Naive thymus-derived CD4-positive, alpha-beta T cell (primary cell): ENCODE measurements around the gene NACC1. TPM values are rescaled to one million over a fixed set of nuclear protein-coding genes. Genes with fewer than 3 reads are reported as not detected.

Experiments used
- ATAC-seq: fragments of 150-1000 bp; cut with Tn5 transposase; 2 replicates; pipeline ENCODE4 v1.10.0; 2021; ENCODE audit warnings: mild to moderate bottlenecking, moderate library complexity
- CTCF ChIA-PET: fragments of 350-600 bp; sonication (Branson Sonifier 250); formaldehyde crosslinking; loops from one replicate; lab custom pipeline; 2021; ENCODE audit warnings: antibody characterized with exemption; lab: Charles Lee
- POLR2A ChIA-PET: fragments of 350-600 bp; sonication (Branson Sonifier 250); formaldehyde crosslinking; loops from one replicate; lab custom pipeline; 2021; ENCODE audit warnings: antibody characterized with exemption, inconsistent platforms; lab: Charles Lee
- DNase-seq, 9 donors: peaks; one replicate each; pipeline versions ENCODE4 v3.0.0 to v3.0.0-alpha.2; 2020 to 2022; ENCODE audit warnings: mixed read lengths in 1 of 9
- H3K27ac ChIP-seq: one replicate; pipeline ENCODE4 v1.7.0; 2013; ENCODE audit warnings: mild to moderate bottlenecking, low read depth, low read length, moderate library complexity
- H3K27me3 ChIP-seq, 2 donors: one replicate each; pipeline ENCODE4 v1.7.0; 2013; ENCODE audit warnings: low read length in 2 of 2, mild to moderate bottlenecking in 2 of 2, moderate library complexity in 2 of 2; ENCODE audit not compliant: control insufficient read depth in 2 of 2, insufficient read depth in 2 of 2
- H3K36me3 ChIP-seq, 3 experiments: 1 replicate in 2 of 3; 2 replicates in 1 of 3; pipeline ENCODE4 v1.7.0; 2013; ENCODE audit warnings: low read length in 3 of 3, mild to moderate bottlenecking in 3 of 3, moderate library complexity in 1 of 3; ENCODE audit not compliant: insufficient read depth in 3 of 3, control insufficient read depth in 2 of 3
- H3K4me1 ChIP-seq, 2 donors: one replicate each; pipeline ENCODE4 v1.7.0; 2013; ENCODE audit warnings: low read length in 2 of 2, mild to moderate bottlenecking in 2 of 2, moderate library complexity in 1 of 2; ENCODE audit not compliant: control insufficient read depth in 2 of 2, insufficient read depth in 2 of 2
- H3K4me3 ChIP-seq: 2 replicates; pipeline ENCODE4 v1.7.0; 2013; ENCODE audit warnings: mild to moderate bottlenecking, low read length
- H3K9me3 ChIP-seq, 3 experiments: 1 replicate in 2 of 3; 2 replicates in 1 of 3; pipeline ENCODE4 v1.7.0; 2013; ENCODE audit warnings: low read length in 3 of 3; ENCODE audit not compliant: control insufficient read depth in 2 of 3
- H3K27ac Mint-ChIP-seq, 9 donors: one replicate each; pipeline ENCODE4 v1.8.0; 2020 to 2022; ENCODE audit warnings: mixed read lengths in 9 of 9, mild to moderate bottlenecking in 8 of 9, moderate library complexity in 5 of 9, inconsistent platforms in 2 of 9
- H3K27me3 Mint-ChIP-seq, 5 donors: one replicate each; pipeline ENCODE4 v1.8.0; 2021 to 2022; ENCODE audit warnings: mixed read lengths in 5 of 5, mild to moderate bottlenecking in 1 of 5
- H3K36me3 Mint-ChIP-seq, 5 donors: one replicate each; pipeline ENCODE4 v1.8.0; 2020 to 2022; ENCODE audit warnings: mixed read lengths in 5 of 5, mild to moderate bottlenecking in 3 of 5, inconsistent platforms in 1 of 5
- H3K4me1 Mint-ChIP-seq, 7 donors: one replicate each; pipeline ENCODE4 v1.8.0; 2020 to 2022; ENCODE audit warnings: mixed read lengths in 7 of 7, mild to moderate bottlenecking in 3 of 7, inconsistent platforms in 1 of 7
- H3K4me3 Mint-ChIP-seq, 10 donors: one replicate each; pipeline ENCODE4 v1.8.0; 2020 to 2022; ENCODE audit warnings: mild to moderate bottlenecking in 10 of 10, mixed read lengths in 10 of 10, moderate library complexity in 6 of 10, inconsistent platforms in 2 of 10
- H3K9me3 Mint-ChIP-seq, 11 donors: one replicate each; pipeline ENCODE4 v1.8.0; 2020 to 2022; ENCODE audit warnings: mixed read lengths in 11 of 11, mild to moderate bottlenecking in 4 of 11, inconsistent platforms in 1 of 11, moderate library complexity in 1 of 11
- intact Hi-C, 2 donors: fragments of 100-400 bp; cut with micrococcal nuclease; formaldehyde crosslinking; loops; one replicate each; pipeline ENCODE4 v1.15.1; 2023
- polyA plus RNA-seq, 2 donors: library from polyadenylated mRNA; unstranded; fragments of 300-500 nt; fragmentation: Illumina TruSeq; gene quantifications; one replicate each; pipeline ENCODE4 v1.2.3, GENCODE V29; 2021
- total RNA-seq, 6 experiments: library from RNA in 5 of 6; stranded (reverse) in 5 of 6; gene quantifications; 1 replicate in 5 of 6; 2 replicates in 1 of 6; pipeline ENCODE4 v1.2.3 and lab custom pipeline; 2021 to 2026

NACC1 gene
- total and polyA plus RNA-seq, 7 experiments from 2014 or later = 1.7 to 72.7 (median 20.7) TPM

DNA sequence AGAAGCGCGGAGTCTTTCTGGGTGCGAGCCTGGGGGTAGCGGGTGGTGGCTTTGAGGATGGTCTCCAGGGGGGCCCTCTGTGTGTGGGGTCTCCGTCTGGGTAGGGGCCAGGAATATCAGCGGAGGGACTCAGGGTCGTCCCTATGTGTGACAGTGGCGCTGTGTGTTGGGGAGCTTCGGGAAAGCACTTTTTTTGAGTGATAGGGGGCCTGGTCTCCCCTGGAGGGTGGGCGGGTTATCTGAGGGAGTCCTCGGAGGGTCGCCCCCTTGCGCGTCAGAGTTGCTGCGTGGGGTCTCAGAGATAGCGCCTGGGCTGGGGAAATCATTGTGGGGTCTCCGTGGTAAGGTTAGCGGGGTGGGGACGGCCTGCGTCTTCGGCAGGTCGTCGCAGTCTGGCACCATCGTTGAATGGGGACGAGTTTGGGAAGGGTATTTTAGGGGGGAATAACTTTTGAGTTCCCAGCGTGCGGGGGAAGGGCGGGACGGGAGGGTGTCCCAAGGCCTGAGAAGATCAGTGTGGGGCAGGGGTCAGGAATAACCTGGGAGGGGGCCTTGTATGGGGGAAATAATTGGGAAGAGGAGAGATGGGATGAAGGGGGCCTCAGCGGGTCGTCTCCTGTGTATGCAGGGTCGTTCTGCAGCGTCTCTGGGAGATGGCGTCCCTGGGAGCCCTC is 33.0 kb downstream of the NACC1 start:
- DNase-seq = peak in 5 of 9 donors; percentile 16 to 42 (median 25)
- no peak for ATAC-seq
- H3K27me3 ChIP-seq = no peaks in the 10 kb centered on the region
- POLR2A ChIA-PET = interaction anchor here (0.8 to 3.9 kb wide), 12 partner anchors 8 to 61 kb away, joined by 3 to 43 read pairs (median 5); partner anchors contain the start of gene NACC1
- Mint-ChIP-seq H3K4me3 (peak overlapping the region; percentile 94 to 100 (median 98)), H3K4me1 (peaks cover 7 to 47% (median 20%) of the 10 kb centered on the region in 7 donors), H3K27ac (peak overlapping the region; percentile 95 to 99 (median 97)), H3K27me3 (peaks cover 0 to 17% (median 0%) of the 10 kb centered on the region in 5 donors), H3K36me3 (peaks cover 12 to 34% (median 20%) of the 10 kb centered on the region in 5 donors), H3K9me3 (peaks cover 0 to 25% (median 0%) of the 10 kb centered on the region in 11 donors)
- peak overlapping the region; percentile 96 for H3K27ac ChIP-seq
- no peaks in the 10 kb centered on the region for H3K9me3 ChIP-seq
- H3K4me1 ChIP-seq = peaks cover 9 to 12% of the 10 kb centered on the region in 2 donors
- CTCF ChIA-PET = interaction anchor here (1.4 to 2.5 kb wide), 2 partner anchors 13 to 18 kb away, joined by 3 to 11 read pairs; no protein-coding TSS in a partner anchor
- H3K4me3 ChIP-seq = peak overlapping the region; percentile 96
- intact Hi-C loops = loop anchor here (1.0 to 10.0 kb wide), 21 partner anchors 12 to 1716 kb away; partner anchors contain the start of genes DNAJB1 (in 2 of the 2), DDX39A (in 1 of the 2), DHPS (in 1 of the 2) and JUNB (in 1 of the 2)
- peaks cover 0 to 41% (median 6%) of the 10 kb centered on the region in 3 experiments for H3K36me3 ChIP-seq

DNA sequence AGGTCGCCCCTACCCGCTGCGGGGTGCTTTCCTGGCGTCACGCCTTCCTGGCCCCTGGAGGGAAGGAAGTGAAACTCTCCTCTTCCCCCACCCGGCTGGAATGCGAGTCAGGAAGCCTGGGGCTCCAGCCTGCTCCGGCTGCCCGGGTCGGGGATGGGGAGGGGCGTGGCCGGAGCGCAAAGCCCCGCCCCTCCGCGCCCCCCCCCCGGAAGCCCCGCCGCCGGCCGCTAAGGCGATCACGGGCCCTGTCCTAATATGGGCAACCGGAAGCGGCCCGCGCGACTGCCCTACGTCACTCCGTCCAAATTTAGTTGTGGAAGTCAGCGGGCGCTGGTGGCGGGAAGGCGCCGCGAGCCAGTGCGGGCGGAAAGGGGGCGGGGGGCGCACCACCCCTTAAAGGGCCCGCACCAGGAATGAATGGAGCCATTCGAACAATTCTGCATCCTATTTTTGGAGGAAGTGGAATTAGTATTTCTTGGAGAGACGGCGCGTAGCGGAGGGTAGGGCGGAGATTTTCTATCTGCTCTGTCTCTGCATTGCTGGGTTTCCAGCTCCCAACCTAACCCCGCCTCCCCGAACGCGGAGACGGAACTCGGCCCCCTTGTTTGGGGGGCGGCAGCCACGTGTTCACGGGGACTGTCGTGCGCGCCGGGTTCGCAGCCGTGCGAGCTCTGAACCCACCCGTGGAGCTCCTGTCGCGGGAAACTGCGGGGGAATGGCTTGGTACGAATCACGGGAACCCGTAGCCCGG is 33.7 kb downstream of the NACC1 start:
- H3K4me1 ChIP-seq = peaks cover 16% of the 10 kb centered on the region in 2 donors
- intact Hi-C loops = loop anchor here (1.0 to 10.0 kb wide), 20 partner anchors 12 to 1717 kb away; partner anchors contain the start of genes DNAJB1 (in 2 of the 2), DDX39A (in 1 of the 2), DHPS (in 1 of the 2) and JUNB (in 1 of the 2)
- H3K4me1 Mint-ChIP-seq = peaks cover 14 to 52% (median 25%) of the 10 kb centered on the region in 7 donors

DNA sequence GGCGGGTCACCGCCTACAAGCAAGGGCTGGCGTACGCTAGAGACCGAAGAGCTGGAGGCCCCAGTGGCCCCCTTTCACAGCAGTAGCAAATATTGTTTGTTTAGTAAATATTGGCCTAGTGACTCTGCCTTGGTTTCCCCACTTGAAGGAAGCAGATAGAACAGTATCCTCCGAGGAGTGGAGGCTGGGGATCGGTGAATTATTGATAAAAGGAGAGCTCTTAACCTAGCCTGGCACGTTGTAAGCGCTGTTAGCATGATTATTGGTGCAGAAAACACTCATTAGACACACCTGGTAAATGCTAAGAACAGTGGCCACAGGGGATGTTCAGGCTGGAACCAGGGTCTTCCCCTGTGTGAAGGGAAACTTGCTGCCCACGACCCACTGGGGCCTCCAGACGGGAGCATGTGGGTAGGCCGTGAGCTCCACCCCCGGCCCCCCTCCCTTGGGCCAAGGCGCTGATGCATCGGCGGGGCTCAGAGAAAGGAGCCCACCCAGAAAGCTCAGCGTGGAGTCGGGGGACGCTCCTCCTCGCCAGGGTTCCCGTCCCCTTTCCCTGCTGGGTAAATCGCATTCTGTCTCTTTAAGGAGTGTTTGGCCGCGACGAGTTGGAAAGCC is 34.4 kb downstream of the NACC1 start:
- H3K27ac ChIP-seq = peak overlapping the region; percentile 96
- H3K4me3 ChIP-seq = peak overlapping the region; percentile 96
- H3K36me3 ChIP-seq = peaks cover 0 to 41% (median 6%) of the 10 kb centered on the region in 3 experiments
- peak overlapping the region; percentile 94 to 100 (median 98) for H3K4me3 Mint-ChIP-seq
- peaks cover 12 to 34% (median 20%) of the 10 kb centered on the region in 5 donors for H3K36me3 Mint-ChIP-seq
- intact Hi-C loops = loop anchor here (1.0 to 10.0 kb wide), 12 partner anchors 11 to 1365 kb away; partner anchors contain the start of genes DNAJB1 (in 2 of the 2), JUNB (in 1 of the 2), NACC1 (in 1 of the 2) and RFX1 (in 1 of the 2)
- DNase-seq = no peak
- peak overlapping the region; percentile 97 to 100 (median 99) for H3K27ac Mint-ChIP-seq
- no peaks in the 10 kb centered on the region for H3K27me3 ChIP-seq
- H3K4me1 ChIP-seq = peaks cover 22 to 23% of the 10 kb centered on the region in 2 donors
- H3K27me3 Mint-ChIP-seq = peaks cover 0 to 17% (median 0%) of the 10 kb centered on the region in 5 donors
- CTCF ChIA-PET = interaction anchor here (0.6 to 1.8 kb wide), 16 partner anchors 9 to 1761 kb away, joined by 3 to 11 read pairs (median 4); partner anchors contain the start of gene NACC1
- peaks cover 18 to 54% (median 28%) of the 10 kb centered on the region in 7 donors for H3K4me1 Mint-ChIP-seq
- peak; percentile 0 for ATAC-seq
- POLR2A ChIA-PET = interaction anchor here (0.7 to 3.9 kb wide), 34 partner anchors 10 to 1373 kb away, joined by 3 to 117 read pairs (median 6); partner anchors contain the start of genes JUNB and NACC1
- peaks cover 0 to 25% (median 0%) of the 10 kb centered on the region in 11 donors for H3K9me3 Mint-ChIP-seq
- H3K9me3 ChIP-seq = no peaks in the 10 kb centered on the region

More for the DNA sequence above, 33.7 kb downstream of the NACC1 start:
- ChIA-PET POLR2A (interaction anchor here (0.7 to 3.9 kb wide), 30 partner anchors 11 to 1374 kb away, joined by 3 to 117 read pairs (median 7); partner anchors contain the start of genes JUNB and NACC1), CTCF (interaction anchor here (0.6 to 1.8 kb wide), 15 partner anchors 9 to 1760 kb away, joined by 3 to 11 read pairs (median 4); partner anchors contain the start of gene NACC1)
- H3K27me3 ChIP-seq = no peaks in the 10 kb centered on the region
- Mint-ChIP-seq H3K9me3 (peaks cover 0 to 25% (median 0%) of the 10 kb centered on the region in 11 donors), H3K36me3 (peaks cover 12 to 34% (median 20%) of the 10 kb centered on the region in 5 donors), H3K27ac (peak overlapping the region; percentile 97 to 100 (median 99)), H3K4me3 (peak overlapping the region; percentile 94 to 100 (median 98)), H3K27me3 (peaks cover 0 to 17% (median 0%) of the 10 kb centered on the region in 5 donors)
- ATAC-seq = peak; percentile 61
- H3K9me3 ChIP-seq = no peaks in the 10 kb centered on the region
- peak overlapping the region; percentile 96 for H3K27ac ChIP-seq
- H3K4me3 ChIP-seq = peak overlapping the region; percentile 96
- H3K36me3 ChIP-seq = peaks cover 0 to 41% (median 6%) of the 10 kb centered on the region in 3 experiments
- peak; percentile 87 to 97 (median 95) for DNase-seq

GRCh38 chr19:13152974-13153568 is 35.0 kb downstream of the NACC1 start:
- H3K4me1 ChIP-seq = peaks cover 22 to 27% of the 10 kb centered on the region in 2 donors
- H3K9me3 Mint-ChIP-seq = peaks cover 0 to 25% (median 0%) of the 10 kb centered on the region in 11 donors
- peak overlapping the region; percentile 97 to 100 (median 99) for H3K27ac Mint-ChIP-seq
- H3K9me3 ChIP-seq = no peaks in the 10 kb centered on the region
- peak overlapping the region; percentile 96 for H3K27ac ChIP-seq
- peaks cover 12 to 34% (median 20%) of the 10 kb centered on the region in 5 donors for H3K36me3 Mint-ChIP-seq
- intact Hi-C loops = loop anchor here (1.0 to 10.0 kb wide), 14 partner anchors 10 to 1364 kb away; partner anchors contain the start of genes DNAJB1 (in 2 of the 2), JUNB (in 1 of the 2), NACC1 (in 1 of the 2) and RFX1 (in 1 of the 2)
- peak overlapping the region; percentile 96 for H3K4me3 ChIP-seq
- peaks cover 0 to 41% (median 6%) of the 10 kb centered on the region in 3 experiments for H3K36me3 ChIP-seq
- POLR2A ChIA-PET = interaction anchor here (0.6 to 3.9 kb wide), 28 partner anchors 10 to 635 kb away, joined by 3 to 117 read pairs (median 8); partner anchors contain the start of genes JUNB and NACC1
- ATAC-seq (peak; percentile 49), DNase-seq (peak; percentile 93 to 99 (median 96))
- no peaks in the 10 kb centered on the region for H3K27me3 ChIP-seq
- CTCF ChIA-PET = interaction anchor here (0.6 to 1.8 kb wide), 9 partner anchors 14 to 789 kb away, joined by 3 to 11 read pairs (median 3); no protein-coding TSS in a partner anchor
- H3K4me1 Mint-ChIP-seq = peaks cover 22 to 60% (median 33%) of the 10 kb centered on the region in 7 donors
- H3K27me3 Mint-ChIP-seq = peaks cover 0 to 17% (median 0%) of the 10 kb centered on the region in 5 donors
- H3K4me3 Mint-ChIP-seq = peak overlapping the region; percentile 94 to 100 (median 98)
